ENCODE results near the gene RLN3.

GRCh38 chr19:14005349-14006084 lies 22.4 kb upstream of the RLN3 start:
- TF ChIP-seq CTCF (conservative IDR thresholded peaks at IDR 0.05), result no peak
- TF ChIP-seq ZFX (IDR thresholded peaks at IDR 0.05), result no peak

All from C4-2B (cell line).